ENCODE data around the gene TEX38.
A peak's percentile ranks its signal among the peaks of the same experiment; 100 is the strongest.
"Not testable (repeated sequence)": the region's sequence is repeated elsewhere in the genome, so short reads cannot be mapped to it uniquely, and the experiment has no call there.

TEX38 gene

GRCh38 chr1:46689897-46690296, 18.2 kb downstream of the TEX38 start:
- no peak for DNase-seq

- no peak for DNase-seq
Measured at GRCh38 chr1:46690931-46691421, 19.3 kb downstream of the TEX38 start.

- DNase-seq: no peak
Measured at GRCh38 chr1:46691997-46692790, 20.5 kb downstream of the TEX38 start.

GRCh38 chr1:46692811-46693770, 21.4 kb downstream of the TEX38 start:
- DNase-seq: no peak

GRCh38 chr1:46694676-46695075, 23.0 kb downstream of the TEX38 start:
- DNase-seq: not testable (repeated sequence)

GRCh38 chr1:46697053-46697452, 25.4 kb downstream of the TEX38 start:
- no peak for DNase-seq

- DNase-seq: no peak
Measured at GRCh38 chr1:46699666-46700065, 28.0 kb downstream of the TEX38 start.

GRCh38 chr1:46703927-46704641, 32.4 kb downstream of the TEX38 start:
- no peak for DNase-seq

- DNase-seq: no peak
Measured at GRCh38 chr1:46705408-46705807, 33.8 kb downstream of the TEX38 start.

GRCh38 chr1:46708121-46708520, 36.5 kb downstream of the TEX38 start:
- no peak for DNase-seq

GRCh38 chr1:46714976-46715375, 43.3 kb downstream of the TEX38 start:
- no peak for DNase-seq

- DNase-seq: no peak
Measured at GRCh38 chr1:46717654-46718053, 46.0 kb downstream of the TEX38 start.

- DNase-seq: no peak
Measured at GRCh38 chr1:46718340-46718726, 46.7 kb downstream of the TEX38 start.

GRCh38 chr1:46718727-46719622, 47.3 kb downstream of the TEX38 start, which contains the start of gene EFCAB14:
TSS of gene EFCAB14 (minus strand) at chr1:46719114. CDS start at chr1:46718087, 1,027 bp downstream.
- DNase-seq: peak; percentile 47

GRCh38 chr1:46719689-46720088, 48.0 kb downstream of the TEX38 start:
- DNase-seq: no peak

GRCh38 chr1:46720319-46720718, 48.7 kb downstream of the TEX38 start:
- not testable (repeated sequence) for DNase-seq

- DNase-seq: no peak
Measured at GRCh38 chr1:46721204-46721603, 49.5 kb downstream of the TEX38 start.

GRCh38 chr1:46721686-46722205, 50.1 kb downstream of the TEX38 start:
- no peak for DNase-seq

All from NCI-H1417 treated with DMSO at 0.1 percent for 48 hours (cell line).